ENCODE results near the gene ERRFI1. TPM values are rescaled to one million over a fixed set of nuclear protein-coding genes. Genes with fewer than 3 reads are reported as not detected.
A peak's percentile ranks its signal among the peaks of the same experiment; 100 is the strongest.

Gene ERRFI1
- total RNA-seq, 1 experiment from 2014 or later: 44.6 TPM

GRCh38 chr1:8020032-8020431, 6.1 kb downstream of the ERRFI1 start (continued):
- TF ChIP-seq ATF6 (CRISPR knock-in tag; IDR thresholded peaks at IDR 0.05): no peak

GRCh38 chr1:8019229-8019620, 6.9 kb downstream of the ERRFI1 start:
- CTCF ChIA-PET: interaction anchor here (0.6 to 6.8 kb wide), 11 partner anchors 17 to 332 kb away, joined by 3 to 271 read pairs (median 4); no protein-coding TSS in a partner anchor
- H3K27ac Mint-ChIP-seq: peak overlapping the region; percentile 26
- POLR2A ChIA-PET: interaction anchor here (0.7 to 1.4 kb wide), 3 partner anchors 27 to 295 kb away, joined by 3 to 4 read pairs (median 3); no protein-coding TSS in a partner anchor

More at GRCh38 chr1:8019229-8019620, 6.9 kb downstream of the ERRFI1 start:
- TF ChIP-seq USF2 (CRISPR knock-in tag; IDR thresholded peaks at IDR 0.05) (no peak), MYBL2 (CRISPR knock-in tag; IDR thresholded peaks at IDR 0.05) (no peak), MXD4 (CRISPR knock-in tag; IDR thresholded peaks at IDR 0.05; ENCODE audit: borderline replicate concordance) (no peak), RELA (CRISPR knock-in tag; IDR thresholded peaks at IDR 0.05; ENCODE audit: borderline replicate concordance) (no peak), NR1H2 (CRISPR knock-in tag; IDR thresholded peaks at IDR 0.05) (no peak), ATF1 (CRISPR knock-in tag; IDR thresholded peaks at IDR 0.05) (no peak), FOXK1 (CRISPR knock-in tag; IDR thresholded peaks at IDR 0.05) (no peak), CTCF (IDR thresholded peaks at IDR 0.05) (no peak), ZNF232 (CRISPR knock-in tag; IDR thresholded peaks at IDR 0.05) (no peak), E2F5 (CRISPR knock-in tag; IDR thresholded peaks at IDR 0.05) (no peak), NR3C1 (CRISPR knock-in tag; conservative IDR thresholded peaks at IDR 0.05; ENCODE audit: low read depth) (no peak), ZMAT4 (CRISPR knock-in tag; IDR thresholded peaks at IDR 0.05) (no peak), TCF7 (CRISPR knock-in tag; IDR thresholded peaks at IDR 0.05; ENCODE audit: low read depth) (no peak), ATF2 (CRISPR knock-in tag; IDR thresholded peaks at IDR 0.05; ENCODE audit: borderline replicate concordance, low read depth) (no peak), ZNF532 (CRISPR knock-in tag; IDR thresholded peaks at IDR 0.05; ENCODE audit: borderline replicate concordance) (no peak), USF1 (CRISPR knock-in tag; IDR thresholded peaks at IDR 0.05) (no peak), JAZF1 (CRISPR knock-in tag; IDR thresholded peaks at IDR 0.05) (no peak)
- H3K9me3 Mint-ChIP-seq: no peaks in the 10 kb centered on the region
- H3K27me3 Mint-ChIP-seq (ENCODE audit: low read depth): no peaks in the 10 kb centered on the region
- peak overlapping the region; percentile 25 for H3K4me3 Mint-ChIP-seq
- peaks cover 92% of the 10 kb centered on the region for H3K4me1 Mint-ChIP-seq
- ATAC-seq: no peak; the same call in 1 of the 2 replicates
- H3K36me3 Mint-ChIP-seq: peaks cover 7% of the 10 kb centered on the region
- no peak for DNase-seq (ENCODE audit: low spot score)

Data from WTC11 (cell line).